Astrocyte (in vitro differentiated cells and primary cell): ENCODE results near the gene MCL1. TPM values are rescaled to one million over a fixed set of nuclear protein-coding genes. Genes with fewer than 3 reads are reported as not detected.

Source experiments
- DNase-seq: peaks from one replicate; pipeline ENCODE4 v3.0.0-alpha.2; 2010; ENCODE audit warnings: low read depth
- FAIRE-seq: peaks from 2 replicates; lab custom pipeline; 2011; peaks lifted over from hg19 to GRCh38; lab: Jason Lieb, UNC
- H2AFZ ChIP-seq: 2 replicates; pipeline ENCODE4 v1.6.0; 2012; ENCODE audit warnings: low read depth, low read length, inconsistent platforms
- H3K27ac ChIP-seq: 2 replicates; pipeline ENCODE4 v1.5.1; 2011; ENCODE audit warnings: low read depth, low read length, inconsistent platforms
- H3K27me3 ChIP-seq: 2 replicates; pipeline ENCODE4 v1.6.0; 2011; ENCODE audit warnings: low read length, inconsistent platforms; ENCODE audit not compliant: insufficient read depth
- H3K36me3 ChIP-seq: 2 replicates; pipeline ENCODE4 v1.5.1; 2011; ENCODE audit warnings: low read length, inconsistent platforms; ENCODE audit not compliant: insufficient read depth
- H3K4me1 ChIP-seq: 2 replicates; pipeline ENCODE4 v1.5.1; 2011; ENCODE audit warnings: low read length, inconsistent platforms; ENCODE audit not compliant: insufficient read depth
- H3K4me2 ChIP-seq: 2 replicates; pipeline ENCODE4 v1.6.0; 2012; ENCODE audit warnings: low read length, inconsistent platforms
- H3K4me3 ChIP-seq: 2 replicates; pipeline ENCODE4 v1.5.1; 2011; ENCODE audit warnings: low read depth, mild to moderate bottlenecking, low read length, inconsistent platforms; ENCODE audit not compliant: insufficient read depth
- H3K79me2 ChIP-seq: 2 replicates; pipeline ENCODE4 v1.6.0; 2012; ENCODE audit warnings: mild to moderate bottlenecking, low read length, inconsistent platforms; ENCODE audit not compliant: insufficient read depth
- H3K9ac ChIP-seq: 2 replicates; pipeline ENCODE4 v1.6.0; 2012; ENCODE audit warnings: mild to moderate bottlenecking, low read length, inconsistent platforms
- H3K9me3 ChIP-seq: 2 replicates; pipeline ENCODE4 v1.5.1; 2012; ENCODE audit warnings: low read depth, mild to moderate bottlenecking, low read length, inconsistent platforms; ENCODE audit not compliant: insufficient read depth
- H4K20me1 ChIP-seq: 2 replicates; pipeline ENCODE4 v1.6.0; 2012; ENCODE audit warnings: low read length, inconsistent platforms; ENCODE audit not compliant: insufficient read depth
- H3K27ac Mint-ChIP-seq: one replicate; pipeline ENCODE4 v1.8.0; 2021; ENCODE audit warnings: mild to moderate bottlenecking, mixed read lengths; ENCODE audit not compliant: unreplicated experiment
- H3K27me3 Mint-ChIP-seq: one replicate; pipeline ENCODE4 v1.8.0; 2021; ENCODE audit warnings: low read depth, mixed read lengths; ENCODE audit not compliant: unreplicated experiment
- H3K36me3 Mint-ChIP-seq: one replicate; pipeline ENCODE4 v1.8.0; 2021; ENCODE audit warnings: low read depth, mixed read lengths; ENCODE audit not compliant: unreplicated experiment
- H3K4me1 Mint-ChIP-seq: one replicate; pipeline ENCODE4 v1.8.0; 2021; ENCODE audit warnings: low read depth, mixed read lengths; ENCODE audit not compliant: unreplicated experiment
- H3K4me3 Mint-ChIP-seq: one replicate; pipeline ENCODE4 v1.8.0; 2021; ENCODE audit warnings: mild to moderate bottlenecking, moderate library complexity, mixed read lengths; ENCODE audit not compliant: unreplicated experiment
- H3K9me3 Mint-ChIP-seq: one replicate; pipeline ENCODE4 v1.8.0; 2021; ENCODE audit warnings: mild to moderate bottlenecking, mixed read lengths; ENCODE audit not compliant: unreplicated experiment
- EZH2 ChIP-seq: IDR thresholded peaks from 2 replicates; pipeline ENCODE4 v1.6.1; 2012; ENCODE audit warnings: mild to moderate bottlenecking, low read length, inconsistent platforms; ENCODE audit not compliant: insufficient read depth
- total RNA-seq: library from RNA; stranded (reverse); gene quantifications from 2 replicates; pipeline ENCODE4 v1.2.1, GENCODE V29; 2021
- TF ChIP-seq, protein P1 (sequence below): IDR thresholded peaks from 2 replicates; pipeline ENCODE4 v1.5.1; 2011; ENCODE audit warnings: low read depth, mild to moderate bottlenecking, inconsistent platforms, low read length, moderate library complexity; ENCODE audit not compliant: insufficient read depth

MCL1 gene
- total RNA-seq, 1 donor from 2014 or later, result 210 TPM

DNA sequence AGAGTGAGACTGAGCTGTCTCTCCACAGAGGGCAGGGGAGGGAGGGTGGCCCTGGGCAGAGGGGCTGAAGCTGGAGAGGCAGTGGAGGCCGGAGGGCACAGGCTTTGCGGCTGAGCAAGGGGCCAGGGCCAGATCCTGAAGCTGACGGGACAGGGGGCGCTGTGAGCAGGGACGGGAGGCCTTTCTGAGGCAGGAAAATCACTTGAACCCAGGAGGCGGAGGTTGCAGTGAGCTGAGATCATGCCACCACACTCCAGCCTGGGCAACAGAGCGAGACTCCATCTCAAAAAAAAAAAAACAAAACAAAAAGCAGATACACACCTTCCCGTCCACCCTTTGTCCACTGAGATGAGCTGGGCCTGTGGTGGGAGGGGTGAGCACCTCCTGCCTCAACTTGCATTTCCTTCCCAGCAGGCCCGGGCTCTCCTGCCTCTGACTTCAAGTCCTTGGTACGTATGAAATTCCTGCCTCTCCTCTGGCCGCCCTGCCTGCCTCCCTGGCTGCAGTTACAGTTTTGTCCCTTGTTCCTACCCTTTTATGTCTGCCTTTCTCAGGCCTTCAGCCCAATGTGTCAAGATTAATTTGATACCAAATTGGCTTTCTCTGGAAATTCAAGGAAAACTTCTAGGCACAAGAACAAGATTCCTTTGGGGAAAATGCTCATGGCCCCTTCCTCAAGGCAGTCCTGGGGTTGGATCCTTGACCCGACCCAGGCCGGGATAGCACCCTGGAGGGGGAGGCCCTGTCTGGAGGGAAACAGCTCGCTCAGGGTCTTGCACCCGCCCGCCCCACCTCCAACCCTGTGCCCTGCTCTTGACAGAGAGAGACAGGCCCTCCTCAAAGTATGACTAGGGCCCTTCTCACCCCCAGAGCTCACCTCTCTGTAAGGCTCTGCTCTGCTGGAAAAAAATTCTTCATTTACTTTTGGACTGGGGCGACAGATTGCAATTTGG is 41.4 kb downstream of the MCL1 start:
- no peaks in the 10 kb centered on the region for H3K27me3 Mint-ChIP-seq
- TF ChIP-seq, protein P1, sequence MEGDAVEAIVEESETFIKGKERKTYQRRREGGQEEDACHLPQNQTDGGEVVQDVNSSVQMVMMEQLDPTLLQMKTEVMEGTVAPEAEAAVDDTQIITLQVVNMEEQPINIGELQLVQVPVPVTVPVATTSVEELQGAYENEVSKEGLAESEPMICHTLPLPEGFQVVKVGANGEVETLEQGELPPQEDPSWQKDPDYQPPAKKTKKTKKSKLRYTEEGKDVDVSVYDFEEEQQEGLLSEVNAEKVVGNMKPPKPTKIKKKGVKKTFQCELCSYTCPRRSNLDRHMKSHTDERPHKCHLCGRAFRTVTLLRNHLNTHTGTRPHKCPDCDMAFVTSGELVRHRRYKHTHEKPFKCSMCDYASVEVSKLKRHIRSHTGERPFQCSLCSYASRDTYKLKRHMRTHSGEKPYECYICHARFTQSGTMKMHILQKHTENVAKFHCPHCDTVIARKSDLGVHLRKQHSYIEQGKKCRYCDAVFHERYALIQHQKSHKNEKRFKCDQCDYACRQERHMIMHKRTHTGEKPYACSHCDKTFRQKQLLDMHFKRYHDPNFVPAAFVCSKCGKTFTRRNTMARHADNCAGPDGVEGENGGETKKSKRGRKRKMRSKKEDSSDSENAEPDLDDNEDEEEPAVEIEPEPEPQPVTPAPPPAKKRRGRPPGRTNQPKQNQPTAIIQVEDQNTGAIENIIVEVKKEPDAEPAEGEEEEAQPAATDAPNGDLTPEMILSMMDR, result no peak
- TF ChIP-seq EZH2, result no peak
- Histone ChIP-seq H3K27me3 (no peaks in the 10 kb centered on the region), H4K20me1 (no peaks in the 10 kb centered on the region), H3K4me2 (peak overlapping the region; percentile 71), H3K4me3 (no peak overlapping the region), H3K36me3 (no peaks in the 10 kb centered on the region), H3K79me2 (no peaks in the 10 kb centered on the region), H3K4me1 (peaks cover 31% of the 10 kb centered on the region), H3K9me3 (no peaks in the 10 kb centered on the region), H3K27ac (peak overlapping the region; percentile 94), H3K9ac (peak overlapping the region; percentile 82), H2AFZ (peak overlapping the region; percentile 64)
- peak; percentile 5 for FAIRE-seq
- no peaks in the 10 kb centered on the region for H3K9me3 Mint-ChIP-seq
- DNase-seq, result peak; percentile 83
- peak overlapping the region; percentile 12 for H3K4me3 Mint-ChIP-seq
- H3K27ac Mint-ChIP-seq, result peak overlapping the region; percentile 98
- H3K4me1 Mint-ChIP-seq, result peaks cover 31% of the 10 kb centered on the region
- no peaks in the 10 kb centered on the region for H3K36me3 Mint-ChIP-seq

DNA sequence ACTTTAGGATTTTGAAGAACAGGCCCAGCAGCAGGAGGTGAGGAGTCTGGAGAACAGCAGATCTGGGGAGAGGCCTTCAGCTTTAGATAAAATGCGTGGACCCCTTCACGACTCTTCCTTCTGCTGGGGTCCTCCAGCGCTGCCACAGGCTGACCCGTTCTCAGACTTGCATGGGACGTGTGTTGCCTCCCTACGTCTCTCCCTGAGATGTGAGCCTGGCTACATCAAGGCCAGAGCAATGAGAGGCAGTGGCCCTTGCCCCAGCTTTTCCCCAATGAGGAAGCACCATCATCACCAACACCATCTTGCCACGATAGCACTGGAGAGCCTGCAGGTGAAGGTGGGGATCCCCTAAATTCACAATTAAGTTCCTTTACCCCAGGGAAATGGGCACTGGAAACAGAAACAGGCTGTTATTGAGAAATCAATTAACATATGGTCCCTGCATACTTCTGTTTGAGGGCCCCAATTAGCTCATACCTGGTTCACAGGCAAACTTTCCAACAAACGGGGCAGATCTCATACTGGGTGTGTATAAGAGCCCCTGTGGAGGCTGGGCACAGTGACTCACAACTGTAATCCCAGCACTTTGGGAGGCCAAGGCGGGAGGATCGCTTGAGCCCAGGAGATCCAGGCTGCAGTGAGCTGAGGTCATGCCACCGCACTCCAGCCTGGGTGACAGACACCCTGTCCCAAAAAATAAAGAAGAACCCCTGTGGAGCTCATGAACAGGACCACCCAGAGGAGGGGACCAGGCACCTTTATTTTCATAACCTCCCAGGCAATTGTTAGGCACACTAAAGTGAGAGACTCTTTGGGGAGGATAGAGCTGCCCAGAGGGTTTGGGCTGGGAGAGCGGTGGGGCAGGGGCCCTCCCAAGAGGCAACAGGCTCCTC is 42.3 kb downstream of the MCL1 start:
- H3K36me3 ChIP-seq, result no peaks in the 10 kb centered on the region
- H3K27ac ChIP-seq, result peak overlapping the region; percentile 94
- peak overlapping the region; percentile 82 for H3K9ac ChIP-seq
- no peaks in the 10 kb centered on the region for H3K36me3 Mint-ChIP-seq
- TF ChIP-seq, protein P1, result no peak
- no peak for TF ChIP-seq EZH2
- H3K4me2 ChIP-seq, result peak overlapping the region; percentile 71
- no peaks in the 10 kb centered on the region for H3K9me3 Mint-ChIP-seq
- FAIRE-seq, result no peak
- no peaks in the 10 kb centered on the region for H4K20me1 ChIP-seq
- DNase-seq, result no peak
- H2AFZ ChIP-seq, result peak overlapping the region; percentile 64
- H3K4me1 Mint-ChIP-seq, result peaks cover 37% of the 10 kb centered on the region
- H3K9me3 ChIP-seq, result no peaks in the 10 kb centered on the region
- no peaks in the 10 kb centered on the region for H3K27me3 ChIP-seq
- H3K27me3 Mint-ChIP-seq, result no peaks in the 10 kb centered on the region
- peak overlapping the region; percentile 98 for H3K27ac Mint-ChIP-seq
- H3K4me3 ChIP-seq, result no peak overlapping the region
- H3K4me3 Mint-ChIP-seq, result no peak overlapping the region
- H3K79me2 ChIP-seq, result no peaks in the 10 kb centered on the region
- peaks cover 40% of the 10 kb centered on the region for H3K4me1 ChIP-seq
